ENCODE results near the gene MAD1L1. TPM values are rescaled to one million over a fixed set of nuclear protein-coding genes. Genes with fewer than 3 reads are reported as not detected.

The MAD1L1 gene
- total and polyA plus RNA-seq, 4 donors: 43.0 to 54.9 (median 49.9) TPM

DNA sequence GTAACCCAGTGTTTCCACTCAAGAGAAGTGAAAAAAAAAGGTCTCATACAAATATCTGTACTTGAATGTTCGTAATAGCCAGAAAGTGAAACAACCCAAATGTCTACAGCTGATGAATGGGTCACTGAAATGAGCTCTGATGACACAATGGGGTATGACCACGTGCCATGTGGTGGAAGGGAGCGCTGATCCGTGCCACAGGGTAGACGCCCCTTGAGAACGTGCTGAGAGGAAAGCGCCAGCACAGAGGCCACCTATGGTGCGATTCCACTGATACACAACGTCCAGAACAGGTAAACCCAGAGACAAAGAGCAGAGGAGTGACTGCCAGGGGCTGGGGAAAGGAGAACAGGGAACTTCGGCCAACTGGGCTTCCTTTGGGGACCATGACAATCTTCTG, 50.3 kb downstream of the MAD1L1 start:
- DNase-seq (no peak), ATAC-seq (ENCODE audit: insufficient read depth, low FRiP score) (no peak)
- Histone ChIP-seq H3K4me3 (no peak overlapping the region), H3K4me1 (ENCODE audit: control insufficient read depth in 5 of 5, insufficient read depth in 5 of 5, low read length in 5 of 5) (peaks cover 0 to 3% (median 0%) of the 10 kb centered on the region in 5 donors), H3K36me3 (ENCODE audit: control insufficient read depth in 4 of 4, insufficient read depth in 4 of 4, low read length in 4 of 4) (peaks cover 0 to 9% (median 3%) of the 10 kb centered on the region in 4 donors), H3K27me3 (ENCODE audit: control insufficient read depth in 3 of 3, insufficient read depth in 3 of 3, low read length in 2 of 3) (no peaks in the 10 kb centered on the region), H3K27ac (ENCODE audit: low read depth in 1 of 2, low read length in 1 of 2) (no peak overlapping the region), H3K9ac (ENCODE audit: insufficient read depth in 1 of 2, low read length in 2 of 2) (no peak overlapping the region), H3K9me3 (ENCODE audit: control insufficient read depth in 4 of 4, insufficient read depth in 3 of 4, low read length in 3 of 4) (no peaks in the 10 kb centered on the region)
- TF ChIP-seq, protein P1, sequence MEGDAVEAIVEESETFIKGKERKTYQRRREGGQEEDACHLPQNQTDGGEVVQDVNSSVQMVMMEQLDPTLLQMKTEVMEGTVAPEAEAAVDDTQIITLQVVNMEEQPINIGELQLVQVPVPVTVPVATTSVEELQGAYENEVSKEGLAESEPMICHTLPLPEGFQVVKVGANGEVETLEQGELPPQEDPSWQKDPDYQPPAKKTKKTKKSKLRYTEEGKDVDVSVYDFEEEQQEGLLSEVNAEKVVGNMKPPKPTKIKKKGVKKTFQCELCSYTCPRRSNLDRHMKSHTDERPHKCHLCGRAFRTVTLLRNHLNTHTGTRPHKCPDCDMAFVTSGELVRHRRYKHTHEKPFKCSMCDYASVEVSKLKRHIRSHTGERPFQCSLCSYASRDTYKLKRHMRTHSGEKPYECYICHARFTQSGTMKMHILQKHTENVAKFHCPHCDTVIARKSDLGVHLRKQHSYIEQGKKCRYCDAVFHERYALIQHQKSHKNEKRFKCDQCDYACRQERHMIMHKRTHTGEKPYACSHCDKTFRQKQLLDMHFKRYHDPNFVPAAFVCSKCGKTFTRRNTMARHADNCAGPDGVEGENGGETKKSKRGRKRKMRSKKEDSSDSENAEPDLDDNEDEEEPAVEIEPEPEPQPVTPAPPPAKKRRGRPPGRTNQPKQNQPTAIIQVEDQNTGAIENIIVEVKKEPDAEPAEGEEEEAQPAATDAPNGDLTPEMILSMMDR (IDR thresholded peaks at IDR 0.05; ENCODE audit: control extremely low read depth, extremely low read depth): no peak
- 97% methylated on average over 10 of the region's 10 CpGs for WGBS, 2 donors

DNA sequence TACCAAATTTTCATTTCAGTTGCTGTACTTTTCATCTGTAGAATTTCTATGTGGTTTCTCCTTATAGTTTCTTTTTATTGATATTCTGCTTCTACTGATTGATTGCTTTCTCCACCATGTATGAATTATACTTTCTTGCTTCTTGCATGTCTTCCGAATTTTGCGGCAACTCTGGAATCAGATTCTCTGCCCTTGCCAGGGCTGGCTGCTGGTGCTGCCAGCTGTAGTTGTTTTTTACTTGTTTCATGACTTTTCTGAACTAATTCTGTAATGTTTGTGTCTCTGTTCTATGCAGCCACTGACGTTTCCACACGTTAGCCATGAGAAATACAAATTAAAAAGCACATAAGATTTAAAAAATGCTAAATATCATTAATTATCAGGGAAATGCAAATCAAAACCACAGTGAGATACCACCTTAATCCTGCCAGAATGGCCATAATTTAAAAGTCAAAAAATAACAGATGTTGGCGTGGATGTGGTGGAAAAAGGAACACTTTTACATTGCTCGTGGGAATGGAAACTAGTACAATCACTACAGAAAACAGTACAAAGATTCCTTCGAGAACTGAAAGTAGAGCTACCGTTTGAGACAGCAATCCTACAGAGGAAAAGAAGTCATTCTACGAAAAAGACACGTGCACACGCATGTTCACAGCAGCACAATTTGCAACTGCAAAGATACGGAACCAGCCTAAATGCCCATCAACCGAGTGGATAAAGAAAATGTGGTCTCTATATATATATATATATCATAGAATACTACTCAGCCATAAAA, 51.5 kb downstream of the MAD1L1 start:
- no peak overlapping the region for H3K27ac ChIP-seq (ENCODE audit: low read depth in 1 of 2, low read length in 1 of 2)
- ATAC-seq (ENCODE audit: insufficient read depth, low FRiP score): no peak
- H3K4me1 ChIP-seq (ENCODE audit: control insufficient read depth in 5 of 5, insufficient read depth in 5 of 5, low read length in 5 of 5): peaks cover 0 to 2% (median 0%) of the 10 kb centered on the region in 5 donors
- no peak for DNase-seq
- H3K9ac ChIP-seq (ENCODE audit: insufficient read depth in 1 of 2, low read length in 2 of 2): no peak overlapping the region
- TF ChIP-seq, protein P1 (IDR thresholded peaks at IDR 0.05; ENCODE audit: control extremely low read depth, extremely low read depth): no peak
- WGBS, 2 donors: 87 to 94% methylated on average over 13 of the region's 13 CpGs
- no peaks in the 10 kb centered on the region for H3K9me3 ChIP-seq (ENCODE audit: control insufficient read depth in 4 of 4, insufficient read depth in 3 of 4, low read length in 3 of 4)
- no peak overlapping the region for H3K4me3 ChIP-seq
- no peaks in the 10 kb centered on the region for H3K27me3 ChIP-seq (ENCODE audit: control insufficient read depth in 3 of 3, insufficient read depth in 3 of 3, low read length in 2 of 3)
- H3K36me3 ChIP-seq (ENCODE audit: control insufficient read depth in 4 of 4, insufficient read depth in 4 of 4, low read length in 4 of 4): peaks cover 0 to 9% (median 1%) of the 10 kb centered on the region in 4 donors

DNA sequence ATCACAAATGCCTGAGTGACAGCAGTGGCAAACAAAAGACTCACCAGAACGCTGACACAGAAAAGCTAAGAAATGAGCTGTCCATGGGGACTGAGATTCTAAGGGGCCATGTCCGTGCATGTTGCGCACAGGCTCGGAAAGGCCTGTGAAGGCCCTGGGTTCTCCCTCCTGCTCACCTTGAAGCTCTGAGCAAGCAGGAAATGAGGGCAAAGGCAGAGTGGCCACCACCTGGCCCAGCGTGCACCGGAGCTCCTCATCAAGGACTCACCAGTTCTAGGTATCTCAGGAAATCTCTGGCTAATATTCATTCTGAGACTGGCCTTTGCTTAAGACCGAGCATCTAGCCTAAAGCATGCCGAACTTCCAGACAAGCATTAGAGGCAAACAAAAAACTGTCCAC, 52.7 kb downstream of the MAD1L1 start:
- Histone ChIP-seq H3K9ac (ENCODE audit: insufficient read depth in 1 of 2, low read length in 2 of 2) (no peak overlapping the region), H3K27me3 (ENCODE audit: control insufficient read depth in 3 of 3, insufficient read depth in 3 of 3, low read length in 2 of 3) (no peaks in the 10 kb centered on the region), H3K4me1 (ENCODE audit: control insufficient read depth in 5 of 5, insufficient read depth in 5 of 5, low read length in 5 of 5) (peaks cover 0 to 9% (median 3%) of the 10 kb centered on the region in 5 donors), H3K36me3 (ENCODE audit: control insufficient read depth in 4 of 4, insufficient read depth in 4 of 4, low read length in 4 of 4) (peaks cover 0 to 9% (median 1%) of the 10 kb centered on the region in 4 donors), H3K27ac (ENCODE audit: low read depth in 1 of 2, low read length in 1 of 2) (no peak overlapping the region), H3K4me3 (no peak overlapping the region), H3K9me3 (ENCODE audit: control insufficient read depth in 4 of 4, insufficient read depth in 3 of 4, low read length in 3 of 4) (no peaks in the 10 kb centered on the region)
- ATAC-seq (ENCODE audit: insufficient read depth, low FRiP score): no peak
- WGBS, 2 donors: 94 to 96% methylated on average over 8 of the region's 8 CpGs
- DNase-seq: no peak
- TF ChIP-seq, protein P1 (IDR thresholded peaks at IDR 0.05; ENCODE audit: control extremely low read depth, extremely low read depth): no peak
